H1 (cell line): ENCODE data around the gene ZNF407. TPM values are rescaled to one million over a fixed set of nuclear protein-coding genes. Genes with fewer than 3 reads are reported as not detected.

Experiments
- CTCF ChIA-PET: fragments of 300-600 bp; sonication (Branson Sonifier 250); formaldehyde crosslinking; loops from one replicate; lab custom pipeline; 2021; ENCODE audit not compliant: partially characterized antibody; lab: Charles Lee
- POLR2A ChIA-PET: fragments of 300-600 bp; sonication (Branson Sonifier 250); formaldehyde crosslinking; loops from one replicate; lab custom pipeline; 2021; ENCODE audit warnings: inconsistent platforms; ENCODE audit not compliant: partially characterized antibody; lab: Charles Lee
- DNase-seq, 2 experiments: peaks; one replicate each; pipeline versions ENCODE4 v3.0.0 to v3.0.0-alpha.2; 2010 to 2022; ENCODE audit warnings: low spot score in 2 of 2, low read depth in 1 of 2, mixed read lengths in 1 of 2
- FAIRE-seq: peaks from 2 replicates; lab custom pipeline; 2011; peaks lifted over from hg19 to GRCh38; lab: Jason Lieb, UNC
- H2AFZ ChIP-seq: 2 replicates; pipeline ENCODE4 v1.8.1; 2012; ENCODE audit warnings: low read length, inconsistent platforms
- H2AK5ac ChIP-seq: 2 replicates; pipeline ENCODE4 v1.6.1; 2013; ENCODE audit warnings: low read depth, low read length
- H2BK120ac ChIP-seq: replicated peaks from 2 replicates; pipeline ENCODE3; 2013; ENCODE audit warnings: low read depth, low read length, inconsistent platforms
- H2BK12ac ChIP-seq: 2 replicates; pipeline ENCODE4 v1.6.1; 2013; ENCODE audit warnings: low read depth, low read length
- H2BK15ac ChIP-seq: 2 replicates; pipeline ENCODE4 v1.6.1; 2013; ENCODE audit warnings: low read length
- H2BK20ac ChIP-seq: 2 replicates; pipeline ENCODE4 v1.6.1; 2013; ENCODE audit warnings: low read length
- H2BK5ac ChIP-seq: 2 replicates; pipeline ENCODE4 v1.6.1; 2013; ENCODE audit warnings: low read depth, low read length
- H3K14ac ChIP-seq: 2 replicates; pipeline ENCODE4 v1.6.1; 2013; ENCODE audit warnings: inconsistent platforms; ENCODE audit not compliant: insufficient read length
- H3K18ac ChIP-seq: 2 replicates; pipeline ENCODE4 v1.6.1; 2013; ENCODE audit warnings: low read length; ENCODE audit errors: extremely low read depth
- H3K23ac ChIP-seq: 2 replicates; pipeline ENCODE4 v1.6.1; 2013; ENCODE audit warnings: inconsistent platforms; ENCODE audit not compliant: insufficient read length
- H3K23me2 ChIP-seq: 2 replicates; pipeline ENCODE4 v1.6.1; 2013; ENCODE audit warnings: low read depth, low read length
- H3K27ac ChIP-seq: 2 replicates; pipeline ENCODE4 v1.6.1; 2011; ENCODE audit warnings: low read depth, low read length, inconsistent platforms
- H3K27me3 ChIP-seq, 4 experiments: replicated peaks in 1 of 4; 1 replicate in 1 of 4; 2 replicates in 3 of 4; pipeline versions ENCODE4 v1.6.1 to v1.8.1; 2011 to 2013; ENCODE audit warnings: low read length in 3 of 4, mild to moderate bottlenecking in 3 of 4, inconsistent platforms in 2 of 4, mixed read lengths in 2 of 4, moderate library complexity in 1 of 4; ENCODE audit not compliant: control insufficient read depth in 3 of 4, insufficient read depth in 3 of 4; ENCODE audit errors: extremely low read depth in 1 of 4
- H3K36me3 ChIP-seq, 4 experiments: 2 replicates each; pipeline versions ENCODE4 v1.6.1 to v1.8.1; 2011 to 2013; ENCODE audit warnings: mild to moderate bottlenecking in 4 of 4, low read length in 3 of 4, moderate library complexity in 2 of 4, control low read depth in 1 of 4, inconsistent platforms in 1 of 4; ENCODE audit not compliant: insufficient read depth in 4 of 4, control insufficient read depth in 2 of 4
- H3K4ac ChIP-seq: replicated peaks from 2 replicates; pipeline ENCODE3; 2013; ENCODE audit warnings: low read length, low read depth, mixed read lengths, inconsistent platforms; ENCODE audit not compliant: insufficient read length
- H3K4me1 ChIP-seq, 4 experiments: replicated peaks in 1 of 4; 1 replicate in 1 of 4; 2 replicates in 3 of 4; pipeline versions ENCODE4 v1.6.1 to v1.8.1; 2011 to 2013; ENCODE audit warnings: low read length in 3 of 4, inconsistent platforms in 2 of 4, mixed read lengths in 1 of 4; ENCODE audit not compliant: insufficient read depth in 4 of 4, control insufficient read depth in 3 of 4
- H3K4me2 ChIP-seq, 2 experiments: 2 replicates each; pipeline versions ENCODE4 v1.6.1 to v1.8.1; 2011 to 2013; ENCODE audit warnings: low read depth in 2 of 2, low read length in 2 of 2, control low read depth in 1 of 2, inconsistent platforms in 1 of 2, mild to moderate bottlenecking in 1 of 2; ENCODE audit not compliant: insufficient read depth in 1 of 2
- H3K4me3 ChIP-seq, 4 experiments: fragments of 200-600, 300-600 bp in 1 of 4; sonication (generic), shearing (Covaris generic), sonication (Bioruptor Twin) in 1 of 4; 2 replicates each; pipeline versions ENCODE4 v1.5.1 to v1.8.1; 2011 to 2016; ENCODE audit warnings: low read length in 4 of 4, low read depth in 3 of 4, control low read depth in 2 of 4, inconsistent platforms in 2 of 4, mild to moderate bottlenecking in 2 of 4, mixed read lengths in 1 of 4, moderate library complexity in 1 of 4; ENCODE audit not compliant: insufficient read depth in 2 of 4; ENCODE audit errors: extremely low read depth in 1 of 4
- H3K56ac ChIP-seq: replicated peaks from 2 replicates; pipeline ENCODE3; 2013; ENCODE audit warnings: low read depth, mild to moderate bottlenecking, mixed read lengths, low read length, inconsistent platforms; ENCODE audit not compliant: insufficient read length
- H3K79me1 ChIP-seq: 2 replicates; pipeline ENCODE4 v1.6.1; 2013; ENCODE audit warnings: low read depth, low read length, control low read depth
- H3K79me2 ChIP-seq, 2 experiments: 2 replicates each; pipeline versions ENCODE4 v1.6.1 to v1.8.1; 2012 to 2013; ENCODE audit warnings: low read length in 2 of 2, mild to moderate bottlenecking in 2 of 2, inconsistent platforms in 1 of 2; ENCODE audit not compliant: insufficient read depth in 2 of 2, control insufficient read depth in 1 of 2
- H3K9ac ChIP-seq, 4 experiments: replicated peaks in 1 of 4; 1 replicate in 1 of 4; 2 replicates in 3 of 4; pipeline versions ENCODE4 v1.6.1 to v1.8.1; 2011 to 2013; ENCODE audit warnings: low read depth in 3 of 4, low read length in 3 of 4, control low read depth in 2 of 4, mild to moderate bottlenecking in 2 of 4, moderate library complexity in 2 of 4, inconsistent platforms in 1 of 4; ENCODE audit errors: extremely low read depth in 1 of 4
- H3K9me3 ChIP-seq, 2 experiments: 2 replicates each; pipeline versions ENCODE4 v1.6.1 to v1.8.1; 2012 to 2013; ENCODE audit warnings: mild to moderate bottlenecking in 2 of 2, moderate library complexity in 2 of 2, control low read depth in 1 of 2, inconsistent platforms in 1 of 2, low read depth in 1 of 2, low read length in 1 of 2, mixed read lengths in 1 of 2; ENCODE audit not compliant: insufficient read depth in 2 of 2
- H4K20me1 ChIP-seq, 2 experiments: replicated peaks in 1 of 2; 2 replicates each; pipeline versions ENCODE3 to v1.8.1; 2011 to 2013; ENCODE audit warnings: inconsistent platforms in 2 of 2, low read length in 2 of 2, mild to moderate bottlenecking in 1 of 2; ENCODE audit not compliant: insufficient read depth in 2 of 2, control insufficient read depth in 1 of 2
- H4K5ac ChIP-seq: 2 replicates; pipeline ENCODE4 v1.6.1; 2013; ENCODE audit warnings: low read length, low read depth, mixed read lengths, inconsistent platforms; ENCODE audit not compliant: insufficient read length
- H4K8ac ChIP-seq: 2 replicates; pipeline ENCODE4 v1.8.0; 2013; ENCODE audit warnings: mild to moderate bottlenecking, moderate library complexity, low read length, inconsistent platforms; ENCODE audit not compliant: insufficient read depth; ENCODE audit errors: extremely low read depth
- H4K91ac ChIP-seq: replicated peaks from 2 replicates; pipeline ENCODE3; 2013; ENCODE audit warnings: low read length, mixed read lengths, inconsistent platforms; ENCODE audit not compliant: insufficient read length
- BACH1 ChIP-seq: IDR thresholded peaks from 2 replicates; pipeline ENCODE4 v1.6.1; 2012; ENCODE audit warnings: low read length, improper control_type of control experiment
- JUN ChIP-seq: IDR thresholded peaks from 2 replicates; pipeline ENCODE4 v1.6.1; 2011; ENCODE audit warnings: low read depth, mild to moderate bottlenecking, improper control_type of control experiment, low read length
- RFX5 ChIP-seq: IDR thresholded peaks from 2 replicates; pipeline ENCODE4 v1.6.1; 2011; ENCODE audit warnings: low read depth, low read length, improper control_type of control experiment, borderline replicate concordance
- SIN3A ChIP-seq, 2 experiments: IDR thresholded peaks in 1 of 2; conservative IDR thresholded peaks in 1 of 2; 2 replicates each; pipeline ENCODE4 v1.6.1; 2011 to 2012; ENCODE audit warnings: low read length in 2 of 2, improper control_type of control experiment in 1 of 2, low read depth in 1 of 2, mild to moderate bottlenecking in 1 of 2
- ZNF274 ChIP-seq: IDR thresholded peaks from 2 replicates; pipeline ENCODE4 v1.7.0; 2012; ENCODE audit warnings: low read length, borderline replicate concordance; ENCODE audit errors: extremely low read depth
- WGBS, 2 experiments: shearing (Covaris generic) in 1 of 2; methylation state at CpG; one replicate each; pipeline versions ENCODE4 v1.1.6 to v1.1.7; 2013 to 2015; ENCODE audit warnings: low lambda C conversion rate in 2 of 2, mixed read lengths in 2 of 2, inconsistent platforms in 1 of 2, low coverage in 1 of 2, missing lambda C conversion rate in 1 of 2; ENCODE audit not compliant: insufficient replicate concordance in 2 of 2, insufficient coverage in 1 of 2, insufficient read length in 1 of 2; ENCODE audit errors: extremely low coverage in 1 of 2, missing lambda C conversion rate in 1 of 2; 5-methylcytosine and 5-hydroxymethylcytosine counted together
- polyA plus RNA-seq, 7 experiments: library from polyadenylated mRNA; depleted of rRNA in 3 of 7; stranded (reverse) in 5 of 7; unstranded in 2 of 7; fragments of >200 nt in 5 of 7; fragments of 200-250 nt in 2 of 7; gene quantifications; 1 replicate in 5 of 7; 2 replicates in 1 of 7; 4 replicates in 1 of 7; pipeline versions ENCODE4 v1.2.1 to v1.2.3, GENCODE V29; 2011 to 2013; ENCODE audit warnings: missing spikeins in 2 of 7, mixed read lengths in 2 of 7
- total RNA-seq: library from RNA; stranded (reverse); fragmentation: NEBNext Ultra II Directional; extraction: Animal tissue kit (Norgen Biotek cat#: 25700); gene quantifications from 2 replicates; pipeline ENCODE4 v1.2.1, GENCODE V29; 2021
- TF ChIP-seq, protein P1 (sequence below): IDR thresholded peaks from 2 replicates; pipeline ENCODE4 v1.6.1; 2012; ENCODE audit warnings: inconsistent platforms

The ZNF407 gene
- total and polyA plus RNA-seq, 2 of the 8 experiments (the other 6 are each of a cell fraction or from before 2014, with no cell fraction given), result 1.5 to 6.8 TPM

DNA sequence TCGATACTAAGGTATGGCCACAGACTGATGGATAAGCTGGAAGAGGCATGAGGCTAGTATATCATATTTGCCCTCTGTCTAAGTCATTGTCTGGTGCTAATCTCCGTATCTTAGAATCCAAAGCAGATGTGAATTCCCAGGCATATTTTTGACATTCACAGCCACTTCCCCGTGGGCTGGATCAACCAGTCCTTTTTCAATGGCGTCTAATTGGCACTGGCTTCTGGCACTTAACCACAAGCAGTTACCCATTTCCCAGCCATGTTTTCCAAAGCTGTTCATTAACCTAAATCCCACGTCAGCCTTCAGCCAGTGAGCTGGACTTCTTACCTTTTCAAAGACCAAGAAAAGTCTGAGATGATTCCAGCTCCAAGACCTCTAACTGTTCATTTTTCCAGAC, 20.7 kb upstream of the ZNF407 start:
- H3K27ac ChIP-seq, result no peak overlapping the region
- no peak overlapping the region for H4K8ac ChIP-seq
- H3K4ac ChIP-seq, result no peak overlapping the region
- TF ChIP-seq, protein P1, sequence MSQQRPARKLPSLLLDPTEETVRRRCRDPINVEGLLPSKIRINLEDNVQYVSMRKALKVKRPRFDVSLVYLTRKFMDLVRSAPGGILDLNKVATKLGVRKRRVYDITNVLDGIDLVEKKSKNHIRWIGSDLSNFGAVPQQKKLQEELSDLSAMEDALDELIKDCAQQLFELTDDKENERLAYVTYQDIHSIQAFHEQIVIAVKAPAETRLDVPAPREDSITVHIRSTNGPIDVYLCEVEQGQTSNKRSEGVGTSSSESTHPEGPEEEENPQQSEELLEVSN, result no peak
- no peak for TF ChIP-seq JUN
- no peak for TF ChIP-seq SIN3A (conservative IDR thresholded peaks at IDR 0.05 in 1 of 2, IDR thresholded peaks at IDR 0.05 in 1 of 2; ENCODE audit: low read depth in 1 of 2, low read length in 2 of 2)
- TF ChIP-seq ZNF274, result no peak
- TF ChIP-seq RFX5, result no peak
- no peak for TF ChIP-seq BACH1
- TF ChIP-seq, all 59 proteins: peak for 0
- no peaks in the 10 kb centered on the region for H3K36me3 ChIP-seq
- DNase-seq, result no peak
- no peak overlapping the region for H2AFZ ChIP-seq
- no peak overlapping the region for H3K4me3 ChIP-seq
- H3K14ac ChIP-seq, result no peak overlapping the region
- POLR2A ChIA-PET, result no interaction called here
- H3K79me2 ChIP-seq, result no peaks in the 10 kb centered on the region
- H4K5ac ChIP-seq, result no peak overlapping the region
- H3K18ac ChIP-seq, result no peak overlapping the region
- H3K27me3 ChIP-seq, result no peaks in the 10 kb centered on the region
- peaks cover 0 to 2% of the 10 kb centered on the region in 2 experiments for H4K20me1 ChIP-seq
- FAIRE-seq, result no peak
- no peak overlapping the region for H2BK12ac ChIP-seq
- H3K56ac ChIP-seq, result no peak overlapping the region
- H3K79me1 ChIP-seq, result no peaks in the 10 kb centered on the region
- peaks cover 0 to 4% (median 3%) of the 10 kb centered on the region in 4 experiments; a peak in 3 of 7 replicates for H3K4me1 ChIP-seq
- CTCF ChIA-PET, result interaction anchor here (0.8 to 1.5 kb wide), 2 partner anchors 8 to 25 kb away, joined by 4 to 5 read pairs; no protein-coding TSS in a partner anchor
- H2BK15ac ChIP-seq, result no peak overlapping the region
- 72% methylated on average over 5 of the region's 5 CpGs; no CpG with 5 or more reads in 1 of the 2 experiments for WGBS, 2 experiments
- no peak overlapping the region for H2BK20ac ChIP-seq
- no peak overlapping the region for H2AK5ac ChIP-seq
- no peak overlapping the region for H4K91ac ChIP-seq
- peaks cover 5% of the 10 kb centered on the region; the same call in 1 of the 2 replicates for H3K23me2 ChIP-seq
- no peak overlapping the region for H2BK5ac ChIP-seq
- no peak overlapping the region for H3K4me2 ChIP-seq
- H3K9ac ChIP-seq, result no peak overlapping the region
- H3K9me3 ChIP-seq, result no peaks in the 10 kb centered on the region
- no peak overlapping the region for H2BK120ac ChIP-seq
- H3K23ac ChIP-seq, result no peak overlapping the region
